SK-N-SH treated with all-trans-retinoic acid at 6 μM for 48 hours (cell line): ENCODE results near the gene UQCRC1.
"Not testable (repeated sequence)": the region's sequence is repeated elsewhere in the genome, so short reads cannot be mapped to it uniquely, and the experiment has no call there.

Source experiments
- ATAC-seq: fragments of 200-7000 bp; cut with Tn5 transposase; 3 replicates; pipeline ENCODE4 v1.9.1; 2020; ENCODE audit warnings: mild to moderate bottlenecking, moderate library complexity
- BACH2 ChIP-seq: fragments of 250-450 bp; sonication (Bioruptor Pico); IDR thresholded peaks from 2 replicates; pipeline ENCODE4 v1.9.0; 2021; ENCODE audit warnings: mild to moderate bottlenecking, borderline replicate concordance
- CREB5 ChIP-seq: fragments of 250-450 bp; sonication (Bioruptor Pico); IDR thresholded peaks from 2 replicates; pipeline ENCODE4 v1.5.1; 2020; ENCODE audit warnings: low read depth, mild to moderate bottlenecking, moderate library complexity
- CSDC2 ChIP-seq: fragments of 250-450 bp; sonication (Bioruptor Pico); IDR thresholded peaks from 2 replicates; pipeline ENCODE4 v1.5.0; 2020; ENCODE audit warnings: mild to moderate bottlenecking, moderate library complexity
- ESRRG ChIP-seq: fragments of 250-450 bp; sonication (Bioruptor Pico); IDR thresholded peaks from 2 replicates; pipeline ENCODE4 v1.6.1; 2021; ENCODE audit warnings: mild to moderate bottlenecking
- GLIS3 ChIP-seq: fragments of 250-450 bp; sonication (Bioruptor Pico); IDR thresholded peaks from 2 replicates; pipeline ENCODE4 v1.5.0; 2020; ENCODE audit warnings: mild to moderate bottlenecking, moderate library complexity
- ISL1 ChIP-seq: fragments of 250-450 bp; sonication (Bioruptor Pico); IDR thresholded peaks from 2 replicates; pipeline ENCODE4 v2.1.2; 2022; ENCODE audit warnings: mild to moderate bottlenecking, moderate library complexity
- OSR1 ChIP-seq: fragments of 250-450 bp; sonication (Bioruptor Pico); IDR thresholded peaks from 2 replicates; pipeline ENCODE4 v1.8.0; 2022; ENCODE audit warnings: moderate library complexity, mild to moderate bottlenecking, inconsistent platforms
- PATZ1 ChIP-seq: fragments of 250-450 bp; sonication (Bioruptor Pico); IDR thresholded peaks from 2 replicates; pipeline ENCODE4 v1.8.0; 2020; ENCODE audit warnings: mild to moderate bottlenecking, moderate library complexity, borderline replicate concordance
- POU6F1 ChIP-seq: fragments of 250-450 bp; sonication (Bioruptor Pico); IDR thresholded peaks from 2 replicates; pipeline ENCODE4 v1.8.0; 2021; ENCODE audit warnings: low read depth, mild to moderate bottlenecking, moderate library complexity, borderline replicate concordance
- PPARA ChIP-seq: fragments of 250-450 bp; sonication (Bioruptor Pico); IDR thresholded peaks from 2 replicates; pipeline ENCODE4 v1.5.0; 2020; ENCODE audit warnings: mild to moderate bottlenecking, borderline replicate concordance
- RARB ChIP-seq: fragments of 250-450 bp; sonication (Bioruptor Pico); IDR thresholded peaks from 2 replicates; pipeline ENCODE4 v1.8.0; 2021; ENCODE audit warnings: mild to moderate bottlenecking, moderate library complexity
- SNAI2 ChIP-seq: fragments of 250-450 bp; sonication (Bioruptor Pico); IDR thresholded peaks from 2 replicates; pipeline ENCODE4 v1.5.0; 2020; ENCODE audit warnings: mild to moderate bottlenecking, moderate library complexity
- TCF4 ChIP-seq: fragments of 250-450 bp; sonication (Bioruptor Pico); IDR thresholded peaks from 2 replicates; pipeline ENCODE4 v1.8.0; 2021; ENCODE audit warnings: mild to moderate bottlenecking, moderate library complexity, borderline replicate concordance
- TOX ChIP-seq: fragments of 250-450 bp; sonication (Bioruptor Pico); IDR thresholded peaks from 2 replicates; pipeline ENCODE4 v1.8.0; 2021; ENCODE audit warnings: mild to moderate bottlenecking, moderate library complexity, borderline replicate concordance
- ZC3H10 ChIP-seq: fragments of 250-450 bp; sonication (Bioruptor Pico); IDR thresholded peaks from 2 replicates; pipeline ENCODE4 v1.5.1; 2021; ENCODE audit warnings: mild to moderate bottlenecking, moderate library complexity
- ZFP30 ChIP-seq: fragments of 450-650 bp; formaldehyde crosslinking; IDR thresholded peaks from 2 replicates; pipeline ENCODE4 v1.5.0; 2022; ENCODE audit warnings: mild to moderate bottlenecking, moderate library complexity
- ZNF70 ChIP-seq: fragments of 450-650 bp; formaldehyde crosslinking; IDR thresholded peaks from 2 replicates; pipeline ENCODE4 v1.5.0; 2020; ENCODE audit warnings: mild to moderate bottlenecking, moderate library complexity
- ZNF8 ChIP-seq: fragments of 450-650 bp; formaldehyde crosslinking; IDR thresholded peaks from 2 replicates; pipeline ENCODE4 v1.5.0; 2020; ENCODE audit warnings: mild to moderate bottlenecking, moderate library complexity
- TF ChIP-seq, protein P1 (sequence below): fragments of 250-450 bp; sonication (Bioruptor Pico); IDR thresholded peaks from 2 replicates; pipeline ENCODE4 v1.5.0; 2020; ENCODE audit warnings: mild to moderate bottlenecking, moderate library complexity

Gene UQCRC1

GRCh38 chr3:48552111-48552951, 57.1 kb downstream of the UQCRC1 start:
- ATAC-seq = no peak
- TF ChIP-seq PPARA (CRISPR knock-in tag) (no peak), ZNF8 (no peak), BACH2 (CRISPR knock-in tag) (no peak), CSDC2 (CRISPR knock-in tag) (no peak), ZFP30 (no peak), ESRRG (CRISPR knock-in tag) (no peak), ZNF70 (no peak), POU6F1 (CRISPR knock-in tag) (no peak), CREB5 (CRISPR knock-in tag) (no peak), OSR1 (CRISPR knock-in tag) (no peak), TOX (no peak), ZC3H10 (CRISPR knock-in tag) (no peak), TCF4 (no peak), PATZ1 (CRISPR knock-in tag) (no peak), ISL1 (CRISPR knock-in tag) (no peak), RARB (no peak), SNAI2 (CRISPR knock-in tag) (no peak), GLIS3 (CRISPR knock-in tag) (no peak)
- TF ChIP-seq, protein P1, sequence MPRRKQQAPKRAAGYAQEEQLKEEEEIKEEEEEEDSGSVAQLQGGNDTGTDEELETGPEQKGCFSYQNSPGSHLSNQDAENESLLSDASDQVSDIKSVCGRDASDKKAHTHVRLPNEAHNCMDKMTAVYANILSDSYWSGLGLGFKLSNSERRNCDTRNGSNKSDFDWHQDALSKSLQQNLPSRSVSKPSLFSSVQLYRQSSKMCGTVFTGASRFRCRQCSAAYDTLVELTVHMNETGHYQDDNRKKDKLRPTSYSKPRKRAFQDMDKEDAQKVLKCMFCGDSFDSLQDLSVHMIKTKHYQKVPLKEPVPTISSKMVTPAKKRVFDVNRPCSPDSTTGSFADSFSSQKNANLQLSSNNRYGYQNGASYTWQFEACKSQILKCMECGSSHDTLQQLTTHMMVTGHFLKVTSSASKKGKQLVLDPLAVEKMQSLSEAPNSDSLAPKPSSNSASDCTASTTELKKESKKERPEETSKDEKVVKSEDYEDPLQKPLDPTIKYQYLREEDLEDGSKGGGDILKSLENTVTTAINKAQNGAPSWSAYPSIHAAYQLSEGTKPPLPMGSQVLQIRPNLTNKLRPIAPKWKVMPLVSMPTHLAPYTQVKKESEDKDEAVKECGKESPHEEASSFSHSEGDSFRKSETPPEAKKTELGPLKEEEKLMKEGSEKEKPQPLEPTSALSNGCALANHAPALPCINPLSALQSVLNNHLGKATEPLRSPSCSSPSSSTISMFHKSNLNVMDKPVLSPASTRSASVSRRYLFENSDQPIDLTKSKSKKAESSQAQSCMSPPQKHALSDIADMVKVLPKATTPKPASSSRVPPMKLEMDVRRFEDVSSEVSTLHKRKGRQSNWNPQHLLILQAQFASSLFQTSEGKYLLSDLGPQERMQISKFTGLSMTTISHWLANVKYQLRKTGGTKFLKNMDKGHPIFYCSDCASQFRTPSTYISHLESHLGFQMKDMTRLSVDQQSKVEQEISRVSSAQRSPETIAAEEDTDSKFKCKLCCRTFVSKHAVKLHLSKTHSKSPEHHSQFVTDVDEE (CRISPR knock-in tag) = no peak

- ATAC-seq = not testable (repeated sequence)
Observed at GRCh38 chr3:48551651-48552050, 57.8 kb downstream of the UQCRC1 start.
